Epithelial cell of proximal tubule (primary cell): ENCODE data around the gene HBA1. TPM values are rescaled to one million over a fixed set of nuclear protein-coding genes. Genes with fewer than 3 reads are reported as not detected.
"Not testable (repeated sequence)": the region's sequence is repeated elsewhere in the genome, so short reads cannot be mapped to it uniquely, and the experiment has no call there.

Experiments used
- DNase-seq: peaks from one replicate; pipeline ENCODE4 v3.0.0-alpha.2; 2011; ENCODE audit warnings: low read depth
- H3K4me3 ChIP-seq: 2 replicates; pipeline ENCODE4 v1.5.1; 2011; ENCODE audit warnings: low read depth, mild to moderate bottlenecking, low read length
- CTCF ChIP-seq: conservative IDR thresholded peaks from 2 replicates; pipeline ENCODE4 v1.5.1; 2012; ENCODE audit warnings: low read depth, mild to moderate bottlenecking, low read length
- total RNA-seq: library from RNA; depleted of rRNA; stranded (reverse); fragments of >200 nt; gene quantifications from 2 replicates; pipeline ENCODE4 v1.2.3, GENCODE V29; 2015

Gene HBA1
- total RNA-seq, 1 donor from 2014 or later: not detected

- no peak overlapping the region for H3K4me3 ChIP-seq
- no peak for TF ChIP-seq CTCF
- peak; percentile 42 for DNase-seq
Measured at GRCh38 chr16:200388-200787, 23.9 kb downstream of the HBA1 start.

- TF ChIP-seq CTCF: no peak
- H3K4me3 ChIP-seq: no peak overlapping the region
- no peak for DNase-seq
Measured at GRCh38 chr16:203246-203645, 26.8 kb downstream of the HBA1 start.

DNA sequence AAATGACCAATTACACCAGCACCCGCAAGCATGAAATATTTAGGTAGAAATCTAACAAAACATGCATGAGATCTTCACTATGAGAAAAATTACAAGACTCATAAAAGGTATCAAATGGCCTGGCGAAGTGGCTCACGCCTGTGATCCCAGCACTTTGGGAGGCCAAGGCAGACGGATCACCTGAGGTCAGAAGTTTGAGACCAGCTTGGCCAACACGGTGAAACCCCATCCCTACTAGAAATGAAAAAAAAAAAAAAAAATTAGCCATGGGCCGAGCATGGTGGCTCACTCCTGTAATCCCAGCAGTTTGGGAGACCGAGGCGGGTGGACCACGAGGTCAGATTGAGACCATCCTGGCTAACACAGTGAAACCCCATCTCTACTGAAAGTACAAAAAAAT lies 27.6 kb downstream of the HBA1 start:
- H3K4me3 ChIP-seq, DNase-seq: not testable (repeated sequence)

GRCh38 chr16:209359-209758 lies 32.9 kb downstream of the HBA1 start:
- not testable (repeated sequence) for DNase-seq, H3K4me3 ChIP-seq

GRCh38 chr16:211631-212180 lies 35.2 kb downstream of the HBA1 start:
- not testable (repeated sequence) for DNase-seq

DNA sequence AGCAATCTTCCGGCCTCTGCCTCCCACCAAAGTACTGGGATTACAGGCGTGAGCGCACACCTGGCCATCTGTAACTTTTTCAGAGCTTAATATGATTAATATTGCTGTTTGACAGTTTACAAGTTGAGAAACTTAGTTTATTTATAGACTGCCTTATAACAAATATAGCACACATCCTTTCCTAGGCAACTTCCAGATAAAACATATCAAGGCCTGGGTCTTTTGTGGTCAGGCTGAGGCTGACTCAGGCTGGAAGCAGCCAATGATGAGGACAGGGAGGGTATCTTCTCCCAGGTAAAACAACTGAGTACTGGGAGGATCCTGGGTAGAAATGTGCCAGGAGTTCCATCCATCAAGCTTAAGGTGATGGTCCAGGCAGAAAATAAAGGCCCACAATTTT lies 36.5 kb downstream of the HBA1 start:
- no peak for TF ChIP-seq CTCF
- DNase-seq: no peak
- no peak overlapping the region for H3K4me3 ChIP-seq

More at GRCh38 chr16:211631-212180, 35.2 kb downstream of the HBA1 start:
- H3K4me3 ChIP-seq: not testable (repeated sequence)

DNA sequence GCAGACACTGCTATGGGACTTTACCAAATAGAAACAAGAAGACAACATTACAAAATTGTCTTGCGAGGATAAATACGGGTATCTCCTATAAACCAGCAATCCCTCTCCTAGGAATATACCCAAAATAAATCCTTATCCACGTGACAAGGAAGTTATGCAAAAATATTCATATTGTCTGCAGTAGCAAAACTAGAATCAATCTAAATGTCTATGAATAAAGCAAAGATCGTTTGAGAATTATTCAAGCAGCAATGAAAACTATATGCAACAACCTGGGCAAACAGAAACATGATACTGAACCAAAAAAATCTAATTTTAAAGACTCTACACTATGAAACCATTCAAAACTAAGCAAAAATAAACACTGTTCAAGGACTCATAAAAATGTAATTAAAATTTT lies 43.5 kb downstream of the HBA1 start:
- no peak for DNase-seq
- no peak overlapping the region for H3K4me3 ChIP-seq
- TF ChIP-seq CTCF: no peak

Other genes with a start within 250 kb of the HBA1 start
- 9.4 and 23.7 TPM in 2 replicates for gene POLR3K, start 123.1 kb upstream of the HBA1 start, total RNA-seq
- gene SNRNP25, start 122.9 kb upstream of the HBA1 start, total RNA-seq: 53.9 and 78.1 TPM in 2 replicates
- 17.5 and 21.2 TPM in 2 replicates for gene RHBDF1, start 104.0 kb upstream of the HBA1 start, total RNA-seq
- 92.8 and 223 TPM in 2 replicates for gene MPG, start 98.5 kb upstream of the HBA1 start, total RNA-seq
- gene NPRL3, start 38.0 kb upstream of the HBA1 start, total RNA-seq: 12.2 and 14.4 TPM in 2 replicates
- gene HBZ, start 24.0 kb upstream of the HBA1 start, total RNA-seq: not detected in 2 replicates
- gene HBM, start 10.7 kb upstream of the HBA1 start, total RNA-seq: not detected in 2 replicates
- not detected in 2 replicates for gene HBA2, start 3.8 kb upstream of the HBA1 start, total RNA-seq
- gene HBQ1, start 3.8 kb downstream of the HBA1 start, total RNA-seq: 1.5 and 12.1 TPM in 2 replicates
- gene LUC7L, start 52.8 kb downstream of the HBA1 start, total RNA-seq: 49.3 and 77.6 TPM in 2 replicates
- 67.3 and 87.6 TPM in 2 replicates for gene FAM234A, start 58.1 kb downstream of the HBA1 start, total RNA-seq
- gene RGS11, start 99.3 kb downstream of the HBA1 start, total RNA-seq: 1.0 TPM in 1 of 2 replicates, not detected in the other
- 0.29 TPM in 1 of 2 replicates, not detected in the other for gene ARHGDIG, start 103.9 kb downstream of the HBA1 start, total RNA-seq
- gene PDIA2, start 106.5 kb downstream of the HBA1 start, total RNA-seq: not detected in 2 replicates
- 33.9 and 36.0 TPM in 2 replicates for gene AXIN1, start 176.0 kb downstream of the HBA1 start, total RNA-seq
- gene MRPL28, start 193.9 kb downstream of the HBA1 start, total RNA-seq: 188 and 253 TPM in 2 replicates
- gene PGAP6, start 205.3 kb downstream of the HBA1 start, total RNA-seq: 69.3 and 87.2 TPM in 2 replicates
- 82.3 and 93.2 TPM in 2 replicates for gene NME4, start 220.5 kb downstream of the HBA1 start, total RNA-seq
- gene DECR2, start 225.2 kb downstream of the HBA1 start, total RNA-seq: 12.9 and 20.8 TPM in 2 replicates
- 26.6 and 29.1 TPM in 2 replicates for gene RAB11FIP3, start 249.0 kb downstream of the HBA1 start, total RNA-seq